Measurements from ENCODE around the gene METTL21C.
A peak's percentile ranks its signal among the peaks of the same experiment; 100 is the strongest.

Gene METTL21C

GRCh38 chr13:102694937-102695336 lies at the start of gene METTL21C:
Gene METTL21C, minus strand, starts transcription at chr13:102695044. Its CDS starts 546 bp downstream, at chr13:102694498.
- no peak for DNase-seq

DNA sequence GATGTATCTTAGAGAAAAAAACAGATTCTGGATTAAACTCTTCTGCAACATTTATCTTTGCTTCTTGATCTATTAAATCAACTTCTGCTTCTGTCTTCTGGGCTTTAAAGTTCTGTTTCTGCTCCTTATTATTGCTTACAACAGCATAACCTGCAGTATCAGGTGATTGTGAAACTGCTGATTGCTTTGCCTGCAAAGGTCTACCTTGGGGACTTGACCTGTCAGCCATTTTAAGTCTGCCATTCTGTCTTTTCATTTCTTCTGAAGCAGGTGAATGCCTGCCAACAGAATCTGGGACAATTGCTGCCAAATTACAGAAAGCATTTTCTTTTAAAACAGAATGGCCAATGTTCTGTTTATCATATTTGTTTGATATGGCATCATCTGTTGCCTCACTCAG lies 47.7 kb upstream of the METTL21C start:
- DNase-seq, result no peak

- DNase-seq, result no peak
Measured at GRCh38 chr13:102742101-102742500, 47.3 kb upstream of the METTL21C start.

- DNase-seq, result peak; percentile 11
Measured at GRCh38 chr13:102729560-102730270, 34.9 kb upstream of the METTL21C start.

DNA sequence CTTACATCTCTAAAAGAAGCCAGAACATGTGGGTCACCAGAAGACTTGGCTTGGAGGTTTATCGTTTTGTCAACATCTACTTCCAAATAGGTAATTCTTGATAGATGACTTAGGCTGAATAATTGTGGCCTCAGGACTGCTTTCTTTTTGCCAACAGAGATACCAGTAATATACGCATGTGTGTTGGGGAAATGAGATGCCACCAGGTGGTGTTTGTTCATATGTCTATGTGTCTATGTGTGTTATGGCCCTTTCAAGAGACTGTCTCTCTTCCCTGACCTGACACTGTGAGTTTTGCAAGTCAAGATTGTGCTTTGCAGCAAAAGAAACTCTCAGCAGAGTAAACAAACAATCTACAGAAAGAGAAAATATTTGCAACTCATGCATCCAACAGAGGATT lies 31.6 kb upstream of the METTL21C start:
- DNase-seq, result peak; percentile 15

GRCh38 chr13:102724923-102725322 lies 30.1 kb upstream of the METTL21C start:
- peak; percentile 45 for DNase-seq

- DNase-seq, result no peak
Measured at GRCh38 chr13:102721800-102722231, 27.0 kb upstream of the METTL21C start.

DNA sequence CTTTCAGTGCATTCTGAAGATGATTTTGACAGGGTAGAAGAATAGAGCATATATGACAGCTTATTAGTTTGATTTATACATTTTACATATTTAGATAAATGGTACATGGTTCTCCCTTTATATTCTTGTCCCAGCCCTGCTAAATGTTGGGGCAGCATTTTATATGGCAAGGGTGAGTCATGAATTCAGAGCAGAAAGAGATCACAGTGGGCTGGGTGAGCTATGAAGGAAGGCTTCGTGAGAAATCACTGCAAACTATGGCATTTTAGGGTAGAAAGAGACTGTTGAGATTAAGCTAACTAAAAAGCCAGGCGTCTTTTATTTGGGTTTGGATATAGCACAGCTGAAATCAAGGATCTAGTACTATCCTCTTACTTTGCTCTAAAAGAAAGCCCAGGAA lies 23.9 kb upstream of the METTL21C start:
- DNase-seq, result no peak

DNA sequence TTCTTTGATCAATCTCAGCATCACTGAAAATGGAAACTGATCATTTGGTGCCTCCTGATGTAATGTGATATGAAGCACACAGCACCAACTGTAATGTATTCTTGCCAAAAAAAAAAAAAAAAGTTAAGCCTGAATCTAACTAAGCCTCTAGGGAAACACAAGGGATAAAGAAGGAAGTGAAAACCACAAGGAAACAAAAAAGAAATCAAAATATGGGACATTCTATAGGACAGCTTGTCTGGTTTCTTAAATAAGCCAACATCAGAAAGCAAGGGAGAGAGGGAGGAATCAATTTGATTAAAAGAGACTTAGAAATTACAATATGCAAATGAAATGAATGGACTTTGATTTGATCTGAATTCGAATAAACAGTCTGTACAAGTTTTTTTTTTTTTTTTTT lies 20.6 kb upstream of the METTL21C start:
- no peak for DNase-seq

DNA sequence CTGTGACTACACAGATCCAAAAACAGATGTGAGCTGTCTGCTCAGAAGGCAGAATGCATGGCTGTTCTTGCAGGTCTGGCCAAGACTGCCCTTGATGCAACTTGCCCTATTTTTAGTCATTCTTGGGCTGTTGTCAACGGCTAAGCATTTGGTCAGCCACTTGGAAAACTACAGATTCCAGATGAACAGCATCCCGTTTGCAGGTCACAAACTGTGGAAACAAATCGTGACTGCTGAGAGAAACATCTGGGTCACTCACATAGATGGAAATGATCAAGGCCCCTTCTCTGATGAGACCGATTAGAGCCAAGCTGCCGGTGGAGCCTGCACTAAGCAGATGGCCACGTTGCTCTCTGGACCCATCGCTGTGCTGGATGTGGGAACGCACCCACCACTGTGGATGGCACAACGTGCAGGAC lies 15.4 kb upstream of the METTL21C start:
- DNase-seq, result no peak

DNA sequence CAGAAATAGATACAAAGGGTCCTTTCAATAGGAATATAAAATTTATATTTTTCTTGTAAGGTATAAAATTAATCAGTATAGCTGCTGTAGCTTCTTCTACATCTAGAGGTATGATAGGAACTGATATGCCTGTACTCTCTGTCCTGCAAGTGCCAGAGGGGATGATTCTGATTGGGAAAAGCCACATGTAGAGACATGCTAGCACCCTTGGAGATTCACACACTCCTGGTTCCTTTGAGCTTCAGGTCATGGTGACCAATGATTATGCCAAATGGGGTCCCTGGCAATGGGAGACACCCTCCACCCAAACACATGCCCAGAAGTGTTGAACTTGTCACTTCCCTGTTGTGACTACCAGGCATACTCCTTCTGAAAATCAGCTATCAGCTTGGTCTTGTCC lies 14.7 kb upstream of the METTL21C start:
- no peak for DNase-seq

DNA sequence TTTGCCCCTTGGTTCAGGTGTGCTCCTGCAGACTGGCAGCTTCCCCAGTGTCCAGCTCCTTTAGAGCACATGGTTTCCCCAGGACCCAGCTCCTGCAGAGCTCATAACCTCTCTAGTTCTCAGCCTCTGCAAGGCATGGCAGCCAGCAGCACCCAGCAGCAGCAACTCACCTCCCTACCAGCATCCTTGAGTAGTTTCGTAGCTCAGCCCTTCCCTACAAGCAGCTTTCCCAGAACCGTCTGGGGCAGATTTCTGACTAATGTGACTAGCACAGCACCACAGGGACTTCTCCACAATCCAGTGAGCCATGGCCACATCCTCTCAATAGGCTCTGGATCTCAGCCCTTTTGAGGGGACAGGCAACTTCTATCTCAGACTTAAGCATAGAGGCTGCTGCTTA lies 14.1 kb upstream of the METTL21C start:
- no peak for DNase-seq

- no peak for DNase-seq
Measured at GRCh38 chr13:102708211-102708610, 13.4 kb upstream of the METTL21C start.

DNA sequence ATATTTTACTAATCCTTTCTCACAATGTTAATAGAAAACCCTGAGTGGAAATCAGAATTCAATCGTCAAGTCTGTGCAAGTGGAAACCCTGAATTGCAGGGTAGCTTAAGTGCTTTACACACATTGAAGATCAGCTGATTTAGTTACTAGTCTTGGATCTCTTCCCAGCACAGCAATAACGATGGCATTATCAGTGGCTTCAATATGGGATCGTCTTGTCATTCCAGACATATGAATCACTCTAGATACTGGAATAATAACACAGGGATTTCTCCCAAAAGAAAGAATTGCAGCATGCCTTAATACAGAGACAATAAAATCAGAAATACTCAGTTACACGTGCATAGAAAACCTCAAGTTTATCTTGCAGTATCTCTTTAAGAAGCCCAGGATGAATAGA lies 12.6 kb upstream of the METTL21C start:
- DNase-seq, result peak; percentile 72

- no peak for DNase-seq
Measured at GRCh38 chr13:102704238-102705058, 9.6 kb upstream of the METTL21C start.

GRCh38 chr13:102703726-102704035 lies 8.8 kb upstream of the METTL21C start:
- no peak for DNase-seq

DNA sequence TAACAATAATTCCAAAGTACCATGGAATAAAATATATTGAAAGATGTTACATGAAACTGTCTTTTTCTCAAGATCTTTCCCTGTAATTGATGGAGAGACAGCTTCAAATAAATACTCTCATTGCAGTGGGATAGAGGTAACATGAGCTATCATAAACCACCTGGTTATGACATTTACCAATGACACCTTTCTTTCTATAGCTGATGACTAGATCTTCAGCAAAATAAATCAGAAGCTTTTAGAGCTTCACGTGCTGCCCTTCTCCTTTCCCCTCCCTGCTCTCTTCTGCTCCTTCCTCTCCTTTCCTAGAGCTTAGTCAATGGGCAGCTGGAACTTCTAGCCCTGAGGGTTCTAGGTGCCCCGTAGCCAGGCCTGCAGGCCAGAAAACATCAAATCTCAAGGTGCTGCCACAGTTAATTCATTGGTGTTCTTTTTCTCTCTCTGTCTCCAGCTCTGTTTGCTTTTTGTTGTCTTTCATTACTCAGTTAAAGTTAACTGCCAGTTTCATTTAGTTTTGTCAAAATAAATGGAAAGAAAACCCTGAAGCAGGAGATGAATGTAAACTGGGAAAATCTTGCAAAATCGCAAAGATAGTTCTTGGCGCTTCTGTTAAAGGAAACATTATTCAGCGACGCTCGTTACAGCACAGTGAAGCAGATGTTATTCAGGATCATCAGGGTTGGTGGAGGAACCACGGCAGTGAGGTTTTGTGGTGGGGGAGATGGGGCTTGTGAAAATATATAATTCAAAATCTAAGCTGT lies 8.3 kb upstream of the METTL21C start:
- DNase-seq, result no peak

DNA sequence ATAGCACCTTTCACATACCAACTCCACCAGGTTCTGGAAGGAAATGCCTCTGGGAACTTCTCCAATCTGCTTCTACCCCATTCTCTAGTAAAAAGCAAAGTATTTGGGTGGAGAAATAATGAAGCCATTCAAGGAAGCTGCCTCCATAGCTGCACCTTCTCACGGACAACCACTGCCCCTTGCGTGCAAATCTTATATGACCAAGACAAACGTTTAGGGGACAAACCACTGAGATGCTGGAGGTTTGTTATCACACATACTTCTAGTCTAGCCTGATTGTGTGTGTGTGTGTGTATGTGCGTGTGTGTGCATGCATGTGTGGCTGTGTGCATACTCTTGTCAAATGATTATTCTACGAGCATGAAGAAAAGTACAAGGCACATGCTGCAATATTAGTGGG lies 6.5 kb upstream of the METTL21C start:
- no peak for DNase-seq

DNA sequence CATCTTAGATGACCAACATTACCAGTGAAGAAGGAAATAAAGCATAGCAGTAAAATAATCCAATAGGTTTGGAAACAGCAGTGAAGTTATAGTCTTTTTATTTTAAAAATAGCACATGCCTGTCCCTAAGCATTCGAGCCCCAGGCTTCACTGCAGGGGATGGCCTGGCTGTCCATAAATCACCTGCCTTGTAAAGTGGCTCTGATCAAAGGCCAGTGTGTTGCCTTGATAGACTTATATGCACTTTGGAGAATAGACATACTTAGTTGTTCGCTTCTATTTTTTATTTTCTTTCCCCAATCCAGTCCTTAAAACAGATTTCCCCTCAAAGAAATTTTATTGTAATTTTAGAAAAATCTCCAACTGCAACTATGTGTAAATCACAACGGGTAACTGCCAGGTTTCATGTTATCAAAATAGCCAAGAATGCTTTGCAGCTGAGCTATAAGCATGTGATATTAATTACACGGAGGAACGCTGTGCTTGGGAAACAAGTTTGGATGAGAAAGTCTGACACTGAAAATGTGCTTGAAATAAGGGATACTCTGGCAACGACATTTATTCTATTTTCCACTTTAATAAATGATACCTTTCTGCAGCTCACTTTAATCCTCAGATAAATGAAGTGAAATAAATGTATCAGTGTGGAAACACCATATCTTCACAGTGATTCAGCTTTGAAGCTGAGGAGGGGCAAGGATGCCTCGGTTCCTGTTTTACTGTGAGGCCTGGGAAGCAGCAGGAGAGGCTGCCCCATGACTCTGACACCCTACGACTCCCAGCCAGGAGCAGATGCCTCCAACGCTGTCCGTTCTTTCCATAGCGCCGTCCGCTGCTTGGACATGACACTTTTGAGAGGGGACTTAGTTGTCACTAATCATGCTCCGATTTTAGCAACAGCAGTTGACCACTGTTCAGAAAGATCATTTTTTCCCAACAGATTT lies 5.5 kb upstream of the METTL21C start:
- no peak for DNase-seq

DNA sequence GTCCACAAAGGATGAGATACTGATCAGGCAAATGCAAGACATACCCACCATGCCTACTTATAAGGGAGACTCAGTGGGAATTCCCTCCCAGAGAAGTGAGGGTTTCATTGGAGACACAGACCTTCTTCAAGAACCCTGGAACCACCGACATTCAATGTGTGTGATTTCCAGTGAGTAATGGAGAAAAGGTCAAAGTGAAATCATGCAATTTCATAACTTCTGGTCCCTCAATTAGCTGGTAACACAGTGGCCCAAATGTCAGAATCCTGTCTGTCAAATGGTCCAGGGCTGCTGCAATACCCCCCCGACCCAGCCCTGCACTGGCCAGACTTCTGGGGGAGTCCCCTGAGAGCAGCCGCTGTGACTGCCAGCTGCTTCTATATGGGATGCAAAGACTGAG lies 4.7 kb upstream of the METTL21C start:
- DNase-seq, result no peak

DNA sequence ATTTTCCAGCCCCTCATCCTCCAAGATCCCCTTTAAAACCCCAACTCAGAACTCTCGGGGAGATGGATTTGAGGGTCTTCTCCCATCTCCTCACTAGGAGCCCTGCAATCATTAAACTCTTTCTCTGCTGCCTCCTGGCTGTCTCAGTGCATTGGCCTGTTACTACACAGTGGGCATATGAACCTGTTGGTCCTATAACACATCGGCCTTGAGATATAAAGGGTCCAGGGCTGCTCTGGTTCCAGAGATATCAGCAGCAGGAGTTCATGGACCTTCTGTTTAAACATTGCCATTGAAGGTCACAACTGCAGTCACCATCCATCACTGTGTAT lies 3.8 kb upstream of the METTL21C start:
- no peak for DNase-seq

DNA sequence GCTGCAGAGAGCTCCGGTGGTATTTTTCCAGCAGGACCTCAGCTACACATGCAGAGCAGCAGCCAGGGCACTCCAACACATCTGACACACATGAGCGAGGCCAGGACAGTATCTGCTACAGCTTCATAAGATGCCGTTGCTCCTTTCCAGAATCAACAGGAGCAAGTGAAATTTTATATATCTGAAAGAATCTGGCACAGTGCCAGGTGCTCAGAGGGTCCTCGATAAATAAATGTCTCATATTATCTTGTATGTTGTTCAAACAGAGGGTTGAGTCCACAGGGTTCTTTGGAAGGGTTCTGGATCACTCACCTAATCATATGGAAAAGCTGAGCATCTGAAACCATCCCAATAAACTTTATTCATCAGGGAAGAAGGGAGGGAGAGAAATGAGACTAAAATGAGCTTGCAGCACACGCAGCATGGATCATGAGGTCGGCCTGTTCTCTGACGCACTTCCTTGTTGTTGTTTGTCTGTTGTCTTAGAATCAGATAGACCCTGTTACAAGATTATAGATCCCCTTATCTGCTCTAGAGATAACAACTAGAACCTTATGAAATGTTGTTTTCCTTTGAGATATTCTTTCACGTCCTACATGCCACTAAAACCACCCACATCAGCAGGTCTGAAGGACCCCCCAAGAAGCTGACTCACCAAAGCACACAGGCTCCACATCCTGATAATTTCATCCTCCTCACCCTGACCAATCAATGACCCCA lies 3.2 kb upstream of the METTL21C start:
- DNase-seq, result peak; percentile 6
